ENCODE results near the gene GCA. TPM values are rescaled to one million over a fixed set of nuclear protein-coding genes. Genes with fewer than 3 reads are reported as not detected.

GCA gene
- total RNA-seq, 1 donor = 3.3 TPM

GRCh38 chr2:162340822-162341221 is 3.1 kb upstream of the GCA start:
- no peak for DNase-seq (ENCODE audit: insufficient read length, low spot score, missing footprints)
- no peak for TF ChIP-seq CTCF (IDR thresholded peaks at IDR 0.05; ENCODE audit: extremely low read depth, low read depth, low read length)
- H3K36me3 ChIP-seq (ENCODE audit: insufficient read depth, low read length) = no peaks in the 10 kb centered on the region
- H3K9me3 ChIP-seq (ENCODE audit: low read depth, low read length) = no peaks in the 10 kb centered on the region
- no peak overlapping the region for H3K4me3 ChIP-seq (ENCODE audit: insufficient read depth, low read length)
- H3K79me2 ChIP-seq (ENCODE audit: insufficient read depth, low read length) = no peaks in the 10 kb centered on the region
- H4K20me1 ChIP-seq (ENCODE audit: insufficient read depth, low read length) = no peaks in the 10 kb centered on the region
- H2AFZ ChIP-seq (ENCODE audit: low read length) = no peak overlapping the region
- H3K4me1 ChIP-seq (ENCODE audit: insufficient read depth, low read length) = peaks cover 8% of the 10 kb centered on the region
- H3K4me2 ChIP-seq (ENCODE audit: insufficient read depth, low read length) = no peak overlapping the region
- peaks cover 11% of the 10 kb centered on the region for H3K27me3 ChIP-seq (ENCODE audit: insufficient read depth, low read length)
- no peak overlapping the region for H3K27ac ChIP-seq (ENCODE audit: low read depth, low read length)

GRCh38 chr2:162342321-162342720 is 1.6 kb upstream of the GCA start:
- Histone ChIP-seq H3K27ac (ENCODE audit: low read depth, low read length) (no peak overlapping the region), H3K36me3 (ENCODE audit: insufficient read depth, low read length) (no peaks in the 10 kb centered on the region), H2AFZ (ENCODE audit: low read length) (no peak overlapping the region), H3K4me3 (ENCODE audit: insufficient read depth, low read length) (no peak overlapping the region), H3K9me3 (ENCODE audit: low read depth, low read length) (no peaks in the 10 kb centered on the region), H3K79me2 (ENCODE audit: insufficient read depth, low read length) (no peaks in the 10 kb centered on the region), H3K4me2 (ENCODE audit: insufficient read depth, low read length) (no peak overlapping the region), H3K27me3 (ENCODE audit: insufficient read depth, low read length) (peaks cover 10% of the 10 kb centered on the region), H4K20me1 (ENCODE audit: insufficient read depth, low read length) (no peaks in the 10 kb centered on the region), H3K4me1 (ENCODE audit: insufficient read depth, low read length) (peaks cover 8% of the 10 kb centered on the region)
- DNase-seq (ENCODE audit: insufficient read length, low spot score, missing footprints) = peak; percentile 42
- TF ChIP-seq CTCF (IDR thresholded peaks at IDR 0.05; ENCODE audit: extremely low read depth, low read depth, low read length) = no peak

GRCh38 chr2:162342841-162343240 is 1.1 kb upstream of the GCA start:
- Histone ChIP-seq H2AFZ (ENCODE audit: low read length) (no peak overlapping the region), H3K36me3 (ENCODE audit: insufficient read depth, low read length) (no peaks in the 10 kb centered on the region), H3K4me3 (ENCODE audit: insufficient read depth, low read length) (no peak overlapping the region), H3K27ac (ENCODE audit: low read depth, low read length) (no peak overlapping the region), H3K4me1 (ENCODE audit: insufficient read depth, low read length) (peaks cover 8% of the 10 kb centered on the region), H3K79me2 (ENCODE audit: insufficient read depth, low read length) (no peaks in the 10 kb centered on the region), H3K27me3 (ENCODE audit: insufficient read depth, low read length) (peaks cover 10% of the 10 kb centered on the region), H3K4me2 (ENCODE audit: insufficient read depth, low read length) (no peak overlapping the region), H3K9me3 (ENCODE audit: low read depth, low read length) (no peaks in the 10 kb centered on the region), H4K20me1 (ENCODE audit: insufficient read depth, low read length) (no peaks in the 10 kb centered on the region)
- no peak for DNase-seq (ENCODE audit: insufficient read length, low spot score, missing footprints)
- no peak for TF ChIP-seq CTCF (IDR thresholded peaks at IDR 0.05; ENCODE audit: extremely low read depth, low read depth, low read length)

- Histone ChIP-seq H3K4me1 (ENCODE audit: insufficient read depth, low read length) (peaks cover 8% of the 10 kb centered on the region), H3K79me2 (ENCODE audit: insufficient read depth, low read length) (no peaks in the 10 kb centered on the region), H3K27me3 (ENCODE audit: insufficient read depth, low read length) (peaks cover 10% of the 10 kb centered on the region), H2AFZ (ENCODE audit: low read length) (peak overlapping the region; percentile 84), H3K36me3 (ENCODE audit: insufficient read depth, low read length) (no peaks in the 10 kb centered on the region), H3K27ac (ENCODE audit: low read depth, low read length) (no peak overlapping the region), H3K4me3 (ENCODE audit: insufficient read depth, low read length) (peak overlapping the region; percentile 88), H3K4me2 (ENCODE audit: insufficient read depth, low read length) (peak overlapping the region; percentile 93), H4K20me1 (ENCODE audit: insufficient read depth, low read length) (no peaks in the 10 kb centered on the region), H3K9me3 (ENCODE audit: low read depth, low read length) (no peaks in the 10 kb centered on the region)
- DNase-seq (ENCODE audit: insufficient read length, low spot score, missing footprints) = no peak
- TF ChIP-seq CTCF (IDR thresholded peaks at IDR 0.05; ENCODE audit: extremely low read depth, low read depth, low read length) = no peak
Observed at GRCh38 chr2:162343492-162343823, 474 bp upstream of the GCA start.
